ENCODE measurements around the gene FAR2.

- TF ChIP-seq, protein P1, sequence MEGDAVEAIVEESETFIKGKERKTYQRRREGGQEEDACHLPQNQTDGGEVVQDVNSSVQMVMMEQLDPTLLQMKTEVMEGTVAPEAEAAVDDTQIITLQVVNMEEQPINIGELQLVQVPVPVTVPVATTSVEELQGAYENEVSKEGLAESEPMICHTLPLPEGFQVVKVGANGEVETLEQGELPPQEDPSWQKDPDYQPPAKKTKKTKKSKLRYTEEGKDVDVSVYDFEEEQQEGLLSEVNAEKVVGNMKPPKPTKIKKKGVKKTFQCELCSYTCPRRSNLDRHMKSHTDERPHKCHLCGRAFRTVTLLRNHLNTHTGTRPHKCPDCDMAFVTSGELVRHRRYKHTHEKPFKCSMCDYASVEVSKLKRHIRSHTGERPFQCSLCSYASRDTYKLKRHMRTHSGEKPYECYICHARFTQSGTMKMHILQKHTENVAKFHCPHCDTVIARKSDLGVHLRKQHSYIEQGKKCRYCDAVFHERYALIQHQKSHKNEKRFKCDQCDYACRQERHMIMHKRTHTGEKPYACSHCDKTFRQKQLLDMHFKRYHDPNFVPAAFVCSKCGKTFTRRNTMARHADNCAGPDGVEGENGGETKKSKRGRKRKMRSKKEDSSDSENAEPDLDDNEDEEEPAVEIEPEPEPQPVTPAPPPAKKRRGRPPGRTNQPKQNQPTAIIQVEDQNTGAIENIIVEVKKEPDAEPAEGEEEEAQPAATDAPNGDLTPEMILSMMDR (IDR thresholded peaks at IDR 0.05): no peak
- TF ChIP-seq POLR2A (IDR thresholded peaks at IDR 0.05): no peak
Observed at GRCh38 chr12:29157486-29157946, 8.4 kb downstream of the FAR2 start.
